IMR-90 (cell line): Measurements from ENCODE around the gene RRP36.

Experiments
- FOS ChIP-seq: fragments of 150-350 bp; IDR thresholded peaks from 2 replicates; pipeline ENCODE4 v1.6.1; 2016; ENCODE audit warnings: low read depth, low read length
- MAFK ChIP-seq: IDR thresholded peaks from 2 replicates; pipeline ENCODE4 v1.6.1; 2012; ENCODE audit warnings: low read depth, low read length, improper control_type of control experiment
- POLR2A ChIP-seq: IDR thresholded peaks from 2 replicates; pipeline ENCODE4 v1.6.1; 2012; ENCODE audit warnings: mild to moderate bottlenecking, low read depth, low read length
- RAD21 ChIP-seq: IDR thresholded peaks from 2 replicates; pipeline ENCODE4 v1.6.1; 2012; ENCODE audit warnings: low read length, improper control_type of control experiment
- SMC3 ChIP-seq: fragments of 150-350 bp; IDR thresholded peaks from 2 replicates; pipeline ENCODE4 v1.6.1; 2016; ENCODE audit warnings: low read depth, mild to moderate bottlenecking, antibody characterized with exemption, low read length, moderate library complexity
- TF ChIP-seq, protein P1 (sequence below): conservative IDR thresholded peaks from 2 replicates; pipeline ENCODE4 v1.5.1; 2012; ENCODE audit warnings: mild to moderate bottlenecking, low read depth, low read length, improper control_type of control experiment
- TF ChIP-seq, protein P2 (sequence below): fragments of 150-350 bp; IDR thresholded peaks from 2 replicates; pipeline ENCODE4 v1.6.1; 2017; ENCODE audit warnings: mild to moderate bottlenecking, antibody characterized with exemption, low read length, low read depth

DNA sequence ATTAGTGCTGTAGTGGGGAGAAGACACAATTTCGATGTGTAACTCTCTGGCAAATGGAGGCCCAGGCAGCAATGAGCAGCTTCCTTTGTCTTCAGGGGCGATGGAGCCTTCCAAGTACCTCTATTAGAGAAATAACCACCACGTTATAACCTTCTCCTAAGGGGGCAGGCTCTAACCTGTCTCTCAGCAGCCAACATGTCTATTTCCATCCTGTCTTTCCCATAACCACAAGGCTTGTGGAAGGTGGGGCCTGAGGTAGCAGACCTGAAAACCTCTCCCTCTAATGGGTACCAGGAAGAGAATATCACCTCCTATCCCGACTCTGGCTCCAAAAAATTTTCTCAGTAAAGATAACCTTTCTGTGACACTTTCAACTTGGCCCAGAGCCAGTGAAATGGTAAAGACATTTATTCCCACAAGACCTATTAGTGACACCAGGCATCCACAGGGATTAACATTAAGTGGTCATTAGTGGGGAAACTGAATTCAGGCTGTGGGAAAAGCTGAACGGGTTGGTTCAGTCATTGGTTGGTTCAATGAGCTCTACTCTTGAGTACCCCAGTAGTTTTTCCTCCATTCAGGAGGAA, 46.4 kb upstream of the RRP36 start:
- TF ChIP-seq RAD21 (no peak), MAFK (no peak), SMC3 (no peak), FOS (no peak), POLR2A (no peak)
- TF ChIP-seq, protein P1, sequence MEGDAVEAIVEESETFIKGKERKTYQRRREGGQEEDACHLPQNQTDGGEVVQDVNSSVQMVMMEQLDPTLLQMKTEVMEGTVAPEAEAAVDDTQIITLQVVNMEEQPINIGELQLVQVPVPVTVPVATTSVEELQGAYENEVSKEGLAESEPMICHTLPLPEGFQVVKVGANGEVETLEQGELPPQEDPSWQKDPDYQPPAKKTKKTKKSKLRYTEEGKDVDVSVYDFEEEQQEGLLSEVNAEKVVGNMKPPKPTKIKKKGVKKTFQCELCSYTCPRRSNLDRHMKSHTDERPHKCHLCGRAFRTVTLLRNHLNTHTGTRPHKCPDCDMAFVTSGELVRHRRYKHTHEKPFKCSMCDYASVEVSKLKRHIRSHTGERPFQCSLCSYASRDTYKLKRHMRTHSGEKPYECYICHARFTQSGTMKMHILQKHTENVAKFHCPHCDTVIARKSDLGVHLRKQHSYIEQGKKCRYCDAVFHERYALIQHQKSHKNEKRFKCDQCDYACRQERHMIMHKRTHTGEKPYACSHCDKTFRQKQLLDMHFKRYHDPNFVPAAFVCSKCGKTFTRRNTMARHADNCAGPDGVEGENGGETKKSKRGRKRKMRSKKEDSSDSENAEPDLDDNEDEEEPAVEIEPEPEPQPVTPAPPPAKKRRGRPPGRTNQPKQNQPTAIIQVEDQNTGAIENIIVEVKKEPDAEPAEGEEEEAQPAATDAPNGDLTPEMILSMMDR = no peak
- TF ChIP-seq, protein P2, sequence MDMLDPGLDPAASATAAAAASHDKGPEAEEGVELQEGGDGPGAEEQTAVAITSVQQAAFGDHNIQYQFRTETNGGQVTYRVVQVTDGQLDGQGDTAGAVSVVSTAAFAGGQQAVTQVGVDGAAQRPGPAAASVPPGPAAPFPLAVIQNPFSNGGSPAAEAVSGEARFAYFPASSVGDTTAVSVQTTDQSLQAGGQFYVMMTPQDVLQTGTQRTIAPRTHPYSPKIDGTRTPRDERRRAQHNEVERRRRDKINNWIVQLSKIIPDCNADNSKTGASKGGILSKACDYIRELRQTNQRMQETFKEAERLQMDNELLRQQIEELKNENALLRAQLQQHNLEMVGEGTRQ = no peak
